HG03354 (cell line): Measurements from ENCODE around the gene DENND6A.

Source experiments
- ATAC-seq: cut with Tn5 transposase; IDR thresholded peaks from one replicate; pipeline ENCODE4 v1.9.1; 2021; ENCODE audit warnings: mild to moderate bottlenecking; ENCODE audit not compliant: unreplicated experiment, poor library complexity, severe bottlenecking

DENND6A gene

DNA sequence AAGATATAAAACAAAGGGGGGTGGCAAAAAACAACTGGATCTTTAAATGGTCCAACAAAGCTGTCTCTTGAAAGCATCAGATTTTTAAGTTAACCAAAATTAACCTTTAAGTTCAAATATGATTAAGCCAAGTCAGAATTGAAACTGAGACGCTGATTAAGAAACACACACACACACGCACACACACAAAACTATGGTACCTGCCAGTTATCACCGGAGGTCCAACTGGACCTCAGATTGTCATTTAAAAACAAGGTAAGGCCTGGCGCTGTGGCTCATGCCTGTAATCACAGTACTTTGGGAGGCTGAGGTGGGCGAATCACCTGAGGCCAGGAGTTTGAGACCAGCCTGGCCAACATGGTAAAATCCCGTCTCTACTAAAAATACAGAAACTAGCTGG lies 106.1 kb downstream of the DENND6A start:
- ATAC-seq, result no peak

DNA sequence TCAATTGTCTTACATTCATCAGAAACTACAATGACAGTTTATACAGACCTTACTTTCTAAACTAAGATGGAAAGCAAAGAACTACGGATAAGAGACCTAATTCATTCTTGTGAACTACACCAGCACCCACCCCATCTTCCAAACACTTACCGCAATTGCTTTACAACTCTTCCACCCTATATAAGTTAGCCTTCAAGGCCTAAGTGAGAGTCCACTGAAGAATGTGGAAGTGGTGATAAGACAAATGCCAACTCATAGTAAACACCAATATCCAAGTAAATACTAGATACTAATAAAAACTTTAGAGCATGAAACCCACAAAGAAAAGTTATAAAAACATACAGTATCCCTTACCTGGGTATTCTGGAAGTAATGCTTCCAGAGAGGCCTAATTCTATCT lies 109.3 kb downstream of the DENND6A start:
- no peak for ATAC-seq

DNA sequence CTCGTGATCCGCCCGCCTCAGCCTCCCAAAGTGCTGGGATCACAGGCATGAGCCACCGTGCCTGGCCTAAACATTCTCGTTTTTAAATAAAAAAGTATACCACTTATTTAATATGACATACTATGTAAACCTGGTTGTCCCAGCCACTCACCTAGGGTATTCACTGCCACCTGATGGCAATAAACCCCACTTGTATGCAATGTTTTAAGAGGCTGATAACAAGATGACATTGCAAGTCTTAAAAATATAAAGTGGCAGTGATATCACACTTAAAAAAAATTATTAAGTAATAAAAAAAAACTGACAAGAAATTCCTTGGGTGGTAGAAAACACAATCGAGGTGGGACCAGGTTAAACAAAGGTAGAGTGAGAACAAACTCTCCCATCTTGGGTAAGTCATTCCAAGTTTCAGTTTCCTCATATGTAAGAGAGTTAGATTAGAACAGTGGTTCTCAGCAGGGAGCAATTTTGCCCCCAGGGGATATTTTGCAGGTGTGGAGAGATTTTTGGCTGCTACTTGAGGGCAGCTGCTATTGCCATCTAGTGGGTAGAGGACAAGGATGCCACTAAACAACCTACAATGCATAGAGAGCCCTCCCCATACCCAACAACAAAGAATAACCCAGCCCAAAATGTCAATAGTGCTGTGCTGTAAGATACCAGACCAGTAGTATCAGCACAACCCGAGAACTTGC lies 110.3 kb downstream of the DENND6A start:
- no peak for ATAC-seq

DNA sequence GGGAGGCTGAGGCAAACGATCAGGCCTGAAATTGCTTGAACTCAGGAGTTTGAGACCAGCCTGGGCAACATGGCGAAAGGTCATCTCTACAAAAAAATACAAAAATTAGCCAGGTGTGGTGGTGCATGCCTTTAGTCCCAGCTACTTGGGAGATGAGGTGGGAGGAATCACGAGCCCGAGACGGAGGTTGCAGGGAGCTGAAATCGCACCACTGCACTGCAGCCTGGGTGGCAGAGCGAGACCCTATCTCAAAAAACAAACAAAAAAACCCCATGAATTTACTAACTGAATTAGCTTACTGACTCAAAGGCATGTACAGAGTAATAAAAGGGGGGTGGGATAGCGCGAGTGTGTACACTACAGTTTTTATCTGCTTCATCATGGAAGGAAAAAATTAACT lies 115.1 kb downstream of the DENND6A start:
- ATAC-seq, result no peak

DNA sequence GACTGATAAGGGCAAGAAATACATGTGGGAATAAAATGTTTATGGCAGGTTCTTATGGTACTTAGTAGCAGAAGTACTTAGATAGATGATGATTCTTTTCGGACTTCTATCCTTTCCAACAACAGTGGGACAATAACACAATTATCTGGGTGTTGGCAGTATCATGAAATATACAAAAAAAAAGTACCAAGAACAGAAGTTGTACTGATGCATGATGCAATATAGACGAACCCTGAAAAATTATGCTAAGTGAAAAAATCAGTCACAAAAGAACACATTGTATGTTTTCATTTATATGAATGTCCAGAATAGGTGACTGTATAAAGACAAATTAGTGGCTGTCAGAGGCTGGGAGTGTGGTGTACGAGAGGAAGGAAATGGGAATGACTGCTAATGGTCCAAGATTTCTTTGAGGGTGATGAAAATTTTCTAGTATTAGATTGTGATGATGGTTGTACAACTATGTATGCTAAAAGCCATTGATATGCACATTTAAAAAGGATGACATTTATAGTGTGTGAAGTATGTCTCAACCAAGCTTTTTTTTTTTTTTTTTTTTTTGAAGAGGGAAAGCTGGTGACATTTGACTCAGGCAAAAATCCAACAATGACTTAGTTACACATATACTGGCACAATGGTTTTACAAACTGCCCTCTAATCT lies 116.8 kb downstream of the DENND6A start:
- ATAC-seq, result no peak
